SK-N-SH treated with all-trans-retinoic acid at 6 μM for 48 hours (cell line): ENCODE data around the gene PIK3R3.

Source experiments
- ISL1 ChIP-seq: fragments of 250-450 bp; sonication (Bioruptor Pico); IDR thresholded peaks from 2 replicates; pipeline ENCODE4 v2.1.2; 2022; ENCODE audit warnings: mild to moderate bottlenecking, moderate library complexity
- ZNF8 ChIP-seq: fragments of 450-650 bp; formaldehyde crosslinking; IDR thresholded peaks from 2 replicates; pipeline ENCODE4 v1.5.0; 2020; ENCODE audit warnings: mild to moderate bottlenecking, moderate library complexity
- TF ChIP-seq, protein P1 (sequence below): fragments of 250-450 bp; sonication (Bioruptor Pico); IDR thresholded peaks from 2 replicates; pipeline ENCODE4 v1.5.1; 2020; ENCODE audit warnings: low read depth, mild to moderate bottlenecking, moderate library complexity

DNA sequence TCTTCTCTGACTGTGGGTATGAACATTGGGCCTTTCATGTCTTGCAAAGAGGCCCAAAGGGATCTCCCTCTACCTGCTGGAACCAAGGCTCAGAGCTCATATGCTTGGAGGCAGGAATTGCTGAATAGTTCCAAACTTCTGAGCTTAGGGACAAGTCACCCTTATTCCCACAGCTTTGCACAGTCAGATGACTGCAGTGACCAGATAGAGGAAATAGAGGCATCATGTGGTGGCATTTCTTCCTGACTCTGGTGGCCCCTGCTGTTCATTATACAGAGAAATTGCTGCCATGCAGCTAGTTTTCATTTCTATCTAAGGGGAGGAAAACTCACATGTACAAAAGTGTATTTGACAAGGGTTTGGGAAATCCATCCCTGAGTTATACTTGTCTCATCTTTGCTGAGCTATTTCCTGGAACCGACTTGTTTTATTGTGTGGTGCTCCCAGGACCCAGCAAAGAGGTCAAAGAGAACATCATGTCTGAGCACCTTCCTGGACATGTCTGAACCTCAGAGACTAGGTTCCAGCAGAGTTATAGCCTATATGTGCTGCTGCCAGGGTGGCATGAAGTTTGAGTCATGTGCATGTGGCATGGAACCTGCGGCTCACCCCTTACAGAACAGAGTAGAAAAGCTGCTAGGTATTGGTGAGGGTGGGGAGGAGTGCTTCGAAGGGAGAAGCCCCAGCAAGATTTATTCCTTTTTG lies 131.2 kb downstream of the PIK3R3 start:
- TF ChIP-seq ZNF8 (CRISPR knock-in tag): no peak
- TF ChIP-seq, protein P1, sequence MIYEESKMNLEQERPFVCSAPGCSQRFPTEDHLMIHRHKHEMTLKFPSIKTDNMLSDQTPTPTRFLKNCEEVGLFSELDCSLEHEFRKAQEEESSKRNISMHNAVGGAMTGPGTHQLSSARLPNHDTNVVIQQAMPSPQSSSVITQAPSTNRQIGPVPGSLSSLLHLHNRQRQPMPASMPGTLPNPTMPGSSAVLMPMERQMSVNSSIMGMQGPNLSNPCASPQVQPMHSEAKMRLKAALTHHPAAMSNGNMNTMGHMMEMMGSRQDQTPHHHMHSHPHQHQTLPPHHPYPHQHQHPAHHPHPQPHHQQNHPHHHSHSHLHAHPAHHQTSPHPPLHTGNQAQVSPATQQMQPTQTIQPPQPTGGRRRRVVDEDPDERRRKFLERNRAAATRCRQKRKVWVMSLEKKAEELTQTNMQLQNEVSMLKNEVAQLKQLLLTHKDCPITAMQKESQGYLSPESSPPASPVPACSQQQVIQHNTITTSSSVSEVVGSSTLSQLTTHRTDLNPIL (CRISPR knock-in tag): no peak
- no peak for TF ChIP-seq ISL1 (CRISPR knock-in tag)
